HG03064 (cell line): ENCODE measurements around the gene KRTAP10-1.
"Not testable (repeated sequence)": the region's sequence is repeated elsewhere in the genome, so short reads cannot be mapped to it uniquely, and the experiment has no call there.

Source experiments
- ATAC-seq: cut with Tn5 transposase; IDR thresholded peaks from one replicate; pipeline ENCODE4 v1.9.1; 2021; ENCODE audit warnings: low read depth; ENCODE audit not compliant: unreplicated experiment

The KRTAP10-1 gene

DNA sequence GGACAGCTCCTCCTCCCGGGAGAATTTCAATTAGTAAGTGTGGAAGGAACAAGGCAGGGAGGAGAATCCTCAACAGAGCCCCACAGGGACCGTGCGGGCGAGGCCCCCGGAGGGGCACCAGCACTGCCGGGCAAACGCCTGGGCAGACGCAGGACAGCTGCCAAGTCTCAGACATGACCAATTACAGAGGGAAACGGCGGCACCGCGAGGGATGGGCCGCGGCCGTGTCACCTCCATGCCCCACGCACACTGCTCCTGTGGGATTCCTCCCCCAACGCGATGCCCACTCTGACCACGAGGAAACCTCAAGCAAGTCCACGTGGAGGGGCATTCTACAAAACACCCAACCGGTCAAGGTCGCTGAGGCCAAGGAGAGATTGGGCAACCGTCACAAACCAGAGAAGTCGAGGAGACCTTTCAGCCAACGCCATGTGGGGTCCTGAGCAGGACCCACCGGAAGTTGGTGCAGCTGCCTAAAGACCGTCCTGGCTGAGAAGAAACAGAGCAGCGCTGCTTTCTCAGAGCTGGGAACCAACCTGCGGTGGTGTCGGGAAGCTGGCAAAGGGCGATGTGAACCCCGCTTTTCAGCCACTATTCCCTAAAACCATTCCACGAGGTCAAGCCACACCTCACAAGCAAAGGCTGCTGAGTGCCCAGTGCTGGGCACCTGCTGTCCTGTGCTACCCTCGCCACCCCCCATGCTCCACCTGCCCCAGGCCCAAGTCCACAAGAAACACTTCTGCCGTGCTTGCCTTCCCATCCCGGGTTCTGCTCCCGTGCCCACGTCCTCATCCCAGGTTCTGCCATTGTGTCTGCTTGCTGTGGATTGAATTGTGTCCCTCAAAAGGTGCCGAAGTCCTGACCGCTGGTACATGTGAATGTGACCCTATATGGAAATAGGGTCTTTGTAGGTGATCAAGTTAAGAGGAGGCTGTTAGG is 32.1 kb upstream of the KRTAP10-1 start:
- no peak for ATAC-seq

DNA sequence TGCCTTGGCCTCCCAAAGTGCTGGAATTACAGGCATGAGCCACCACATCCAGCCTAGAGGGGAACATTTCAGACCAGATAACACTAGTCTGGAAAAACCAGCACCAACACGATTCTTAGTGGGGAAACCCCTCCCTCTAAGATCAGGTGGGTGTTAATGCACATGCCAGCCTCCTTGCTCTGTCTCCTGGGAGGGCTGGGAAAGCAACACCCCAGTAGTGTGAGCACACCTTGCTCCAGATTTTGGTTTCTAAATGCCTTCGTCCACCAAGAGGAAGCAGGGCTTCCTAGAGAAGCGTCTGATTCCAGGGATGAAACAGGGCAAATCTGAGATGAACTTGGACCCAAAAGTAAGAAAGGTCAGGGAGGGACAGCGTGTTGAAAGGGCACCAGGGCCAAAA is 31.3 kb upstream of the KRTAP10-1 start:
- no peak for ATAC-seq

DNA sequence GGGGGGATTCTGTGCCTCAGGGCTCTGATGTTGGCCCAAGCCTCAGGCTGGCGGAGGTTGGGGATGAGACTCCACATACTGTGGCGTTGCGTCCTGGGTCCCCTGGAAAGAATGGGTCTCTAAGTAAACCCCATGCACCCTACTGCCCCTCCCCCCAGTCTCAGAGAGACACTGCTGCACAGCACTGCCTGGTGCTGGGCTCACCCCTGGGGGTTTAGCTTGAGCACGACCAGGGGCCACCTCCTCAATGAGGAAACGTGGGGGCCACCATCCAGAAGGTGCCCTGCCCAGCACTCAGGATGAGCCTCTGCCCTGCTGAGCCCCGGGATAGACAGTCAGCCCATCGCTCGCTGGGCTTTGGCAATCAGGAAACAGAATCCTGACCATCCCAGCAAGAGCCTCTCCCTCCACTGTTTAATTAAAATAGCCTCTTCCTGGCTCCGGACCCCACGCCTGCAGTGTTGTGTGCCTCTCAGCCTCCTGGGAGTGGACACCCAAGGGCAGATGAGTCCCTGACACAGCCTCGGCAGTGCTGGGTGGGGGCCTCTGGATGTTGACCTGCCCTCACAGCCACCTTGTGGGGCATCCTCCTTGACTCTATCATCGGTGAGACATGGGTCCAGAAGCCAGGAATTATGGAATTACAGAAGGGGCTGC is 30.0 kb upstream of the KRTAP10-1 start:
- no peak for ATAC-seq

DNA sequence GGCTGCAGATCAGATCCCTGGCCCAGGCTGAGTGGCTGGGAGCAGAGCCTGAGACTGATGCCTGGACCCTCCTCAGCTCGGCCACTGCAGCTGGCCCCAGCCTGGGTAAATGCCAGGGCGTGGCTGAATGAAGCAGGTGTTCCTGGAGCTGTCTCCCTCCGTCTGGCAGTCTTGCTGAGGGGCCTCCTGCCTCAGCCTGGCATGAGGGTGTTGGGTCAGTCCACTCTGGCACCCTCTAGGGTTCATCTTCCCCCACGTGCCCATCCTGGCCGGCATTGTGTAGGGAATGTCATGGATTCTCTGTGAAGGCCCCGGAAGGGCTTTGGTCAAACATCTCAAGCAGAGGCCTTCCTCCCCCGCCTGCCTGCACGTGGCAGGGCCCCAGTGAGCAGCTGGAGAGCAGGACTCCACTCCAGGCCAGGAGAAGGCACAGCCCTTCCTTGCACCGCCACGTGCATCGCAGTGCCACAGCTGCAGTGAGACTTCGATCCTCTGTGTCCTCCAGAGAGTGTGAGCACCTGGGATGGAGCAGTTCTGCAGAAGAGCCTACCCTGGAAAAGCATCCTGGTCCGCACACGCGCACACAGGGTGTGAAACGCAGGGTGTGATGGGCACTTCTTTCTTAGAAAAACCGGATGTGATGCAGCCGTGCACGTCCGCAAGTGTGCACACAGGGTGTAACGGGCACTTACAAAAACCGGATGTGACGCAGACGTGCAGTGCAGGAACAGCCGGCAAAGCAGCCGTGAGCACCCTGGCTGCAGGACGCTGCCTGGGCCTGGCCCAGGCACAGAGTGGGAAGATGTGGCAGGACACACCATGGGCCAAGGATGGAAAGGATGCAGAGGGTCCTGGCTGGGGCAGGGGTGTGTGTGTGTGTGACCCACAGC is 28.9 kb upstream of the KRTAP10-1 start:
- ATAC-seq: no peak

DNA sequence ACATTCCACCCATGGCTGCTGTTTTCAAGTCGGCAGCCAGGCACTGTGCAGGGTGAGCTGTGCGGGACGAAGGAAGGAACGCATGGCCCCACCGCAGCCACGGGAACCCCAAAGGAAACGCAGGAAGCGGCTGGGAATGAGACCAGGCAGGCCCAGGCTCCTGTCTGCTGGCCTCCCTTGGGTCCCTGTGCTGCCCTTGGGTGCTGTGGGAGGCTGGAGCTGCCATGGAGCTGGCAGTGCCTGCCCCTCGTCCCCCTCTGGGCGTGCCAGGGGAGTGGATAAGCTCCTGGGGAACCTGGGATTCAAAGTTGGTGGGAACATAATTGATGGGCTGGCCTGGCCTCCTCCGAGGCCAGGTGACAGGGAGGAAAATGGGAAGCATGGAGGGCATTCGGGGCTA is 28.3 kb upstream of the KRTAP10-1 start:
- no peak for ATAC-seq

DNA sequence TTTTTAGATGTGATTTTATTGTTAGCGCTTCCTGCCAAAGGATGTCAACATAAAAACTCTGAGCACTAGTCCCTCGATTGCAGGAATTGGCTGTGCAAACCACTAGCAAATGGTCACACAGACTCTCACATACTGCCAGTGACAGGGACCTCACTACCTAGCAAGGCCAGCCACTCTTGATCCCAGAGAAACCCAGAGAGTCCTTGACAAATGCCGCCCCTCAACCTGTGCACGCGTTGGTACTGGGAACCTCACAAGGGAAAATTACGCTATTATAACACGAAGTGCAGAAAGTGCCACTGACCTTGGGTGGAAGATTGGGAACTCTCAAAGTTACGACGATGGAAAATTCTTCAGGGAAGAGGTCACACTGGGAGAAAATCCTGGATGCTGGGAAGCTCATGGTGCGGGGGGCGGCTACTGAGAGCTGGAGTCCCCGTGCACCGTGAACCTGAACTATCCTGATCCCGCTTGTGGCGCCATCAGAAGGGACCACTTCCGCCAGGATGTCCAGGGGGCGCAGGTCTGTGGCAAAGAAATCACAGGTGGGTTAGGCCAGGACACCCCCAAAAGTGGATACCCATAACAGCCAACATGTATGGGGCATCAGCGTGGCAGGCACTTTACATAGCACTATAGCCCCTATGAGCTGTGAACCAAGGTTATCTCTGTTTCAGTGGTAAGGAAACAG is 27.6 kb upstream of the KRTAP10-1 start:
- ATAC-seq: no peak

DNA sequence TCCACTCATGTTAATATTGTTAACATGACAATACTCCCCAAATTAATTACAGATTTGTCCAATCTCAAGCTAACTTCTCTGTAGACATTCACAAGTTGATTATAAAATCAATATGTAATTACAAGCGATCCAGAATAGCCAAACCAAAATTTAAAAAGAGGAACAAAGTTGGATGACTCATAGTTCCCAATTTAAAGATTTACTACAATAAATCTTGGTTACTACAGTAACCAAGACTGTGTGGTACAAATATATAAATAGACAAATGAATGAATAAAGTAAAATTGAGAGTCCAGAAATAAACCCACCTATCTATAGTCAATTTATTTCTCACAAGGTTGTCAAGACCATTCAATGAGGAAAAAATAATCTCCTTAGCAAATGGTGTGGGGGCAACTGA is 26.4 kb upstream of the KRTAP10-1 start:
- ATAC-seq: no peak

DNA sequence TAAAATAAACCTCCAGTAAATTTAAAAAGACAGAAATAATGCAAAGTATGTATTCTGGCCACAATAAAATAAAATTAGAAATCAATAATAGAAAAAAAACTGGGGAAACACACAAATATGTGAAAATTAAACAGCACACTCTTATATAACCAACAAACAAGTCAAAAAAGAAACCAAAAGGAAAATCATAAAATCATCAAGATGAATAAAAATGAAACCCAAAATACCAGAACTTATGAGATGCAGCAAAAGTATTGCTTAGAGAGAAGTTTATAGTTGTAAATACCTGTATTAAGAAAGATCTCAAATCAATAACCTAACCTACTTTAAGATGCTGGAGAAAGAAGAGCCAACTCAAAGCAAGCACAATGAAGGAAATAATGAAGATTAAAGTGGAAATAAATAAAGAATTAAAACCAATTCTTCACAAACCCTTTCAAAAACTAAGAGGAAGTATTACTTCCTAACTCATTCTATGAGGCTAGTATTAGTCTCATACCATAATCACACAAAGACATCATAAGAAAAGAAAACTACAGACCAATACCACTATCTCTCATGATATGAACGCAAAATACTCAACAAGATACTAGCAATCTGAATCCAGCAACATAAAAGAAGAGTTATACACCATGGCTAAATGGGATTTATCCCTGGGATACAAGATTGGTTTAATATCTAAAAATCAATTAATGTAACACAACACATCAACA is 25.0 kb upstream of the KRTAP10-1 start:
- ATAC-seq: no peak

DNA sequence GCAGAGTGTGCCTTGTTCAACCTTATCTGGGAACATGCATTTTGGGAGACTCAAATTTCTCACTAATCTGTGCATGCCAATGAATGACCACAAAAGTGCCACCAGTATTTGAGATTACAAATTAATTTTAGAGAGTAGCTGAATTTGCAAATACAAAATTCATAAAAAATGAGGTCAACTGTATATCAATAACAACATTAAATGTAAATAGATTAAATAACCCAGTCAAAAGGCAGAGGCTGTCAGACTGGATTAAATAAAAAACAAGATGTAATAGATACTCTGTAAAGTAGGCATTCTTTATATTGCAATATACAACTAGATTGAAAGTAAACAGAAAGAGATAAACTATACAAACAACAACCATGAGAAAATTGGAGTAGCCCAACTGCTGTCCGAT is 24.1 kb upstream of the KRTAP10-1 start:
- ATAC-seq: no peak

DNA sequence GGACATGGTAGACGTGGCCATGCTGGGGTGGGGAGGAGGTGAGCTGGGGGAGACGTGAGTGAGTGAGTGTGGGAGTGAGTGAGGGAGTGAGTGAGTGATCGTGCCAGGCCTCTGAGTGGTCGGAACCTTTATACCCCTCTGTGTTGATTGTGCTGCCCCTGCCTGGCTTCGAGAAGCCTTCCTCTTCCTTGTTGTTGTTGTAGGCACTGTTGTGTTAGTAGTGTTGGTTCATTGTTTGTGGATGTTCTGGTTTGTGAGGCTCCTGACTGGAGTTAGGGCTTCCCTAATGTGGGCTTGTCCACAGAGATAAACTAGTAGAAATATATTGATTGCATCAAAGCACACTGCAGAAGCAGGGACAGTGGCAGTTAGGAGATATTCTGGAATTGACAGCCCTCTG is 18.7 kb upstream of the KRTAP10-1 start, which contains the start of gene KRTAP10-3:
Gene KRTAP10-3 (minus strand): TSS at position 101 of the 400 bp plus-strand sequence. CDS start 80 bp downstream, at position 21.
- ATAC-seq: no peak

DNA sequence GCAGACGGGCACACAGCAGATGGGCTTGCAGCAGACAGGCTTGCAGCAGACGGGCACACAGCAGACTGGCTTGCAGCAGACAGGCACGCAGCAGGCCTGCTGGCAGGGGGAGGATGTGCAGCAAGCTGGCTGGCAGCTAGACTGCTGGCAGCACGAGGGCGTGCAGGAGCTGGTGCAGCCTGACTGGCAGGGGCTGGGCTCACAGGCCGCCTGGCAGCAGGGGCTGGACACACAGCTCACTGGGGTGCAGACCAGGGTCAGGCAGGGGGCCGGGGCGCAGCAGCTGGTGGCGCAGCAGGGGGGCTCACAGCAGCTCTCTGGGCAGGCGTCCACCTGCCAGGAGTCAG is 18.3 kb upstream of the KRTAP10-1 start:
- not testable (repeated sequence) for ATAC-seq

DNA sequence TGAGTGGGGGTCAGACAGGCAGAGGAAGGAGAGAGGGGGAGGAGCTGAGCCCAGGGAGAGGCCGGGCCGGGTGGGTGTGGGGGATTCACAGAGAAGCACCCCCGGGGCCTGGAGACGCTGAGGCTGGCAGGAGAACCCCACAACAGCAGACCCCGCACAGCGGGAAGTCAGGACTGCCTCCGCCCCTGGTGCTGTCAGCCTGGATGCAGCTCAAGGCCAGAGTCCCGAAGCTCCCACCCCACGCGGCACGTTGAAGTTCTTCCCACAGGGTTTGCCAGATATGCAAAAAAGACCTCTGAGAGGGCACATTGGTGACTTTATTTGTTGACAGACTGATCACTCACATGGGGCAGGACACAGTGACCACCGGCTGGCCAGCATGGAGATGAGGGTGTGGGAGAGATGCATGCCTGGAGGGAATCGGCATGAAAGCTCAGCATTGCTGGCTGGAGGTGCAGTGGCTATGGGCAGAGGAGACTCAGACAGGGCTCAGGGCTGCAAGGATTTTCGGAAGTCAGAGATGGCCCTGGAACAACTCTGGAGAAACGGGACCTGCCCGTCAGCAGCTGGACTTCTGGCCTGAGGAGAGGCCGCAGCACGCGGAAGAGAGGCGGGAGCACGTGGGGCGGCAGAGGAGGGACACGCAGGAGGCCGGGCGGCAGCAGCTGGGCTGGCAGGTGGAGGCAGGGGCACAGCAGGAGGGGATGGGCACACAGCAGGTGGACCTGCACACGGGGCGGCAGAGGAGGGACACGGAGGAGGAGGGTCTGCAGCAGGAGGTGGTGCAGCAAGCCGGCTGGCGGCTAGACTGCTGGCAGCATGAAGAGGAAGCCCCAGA is 17.7 kb upstream of the KRTAP10-1 start:
- ATAC-seq: no peak

DNA sequence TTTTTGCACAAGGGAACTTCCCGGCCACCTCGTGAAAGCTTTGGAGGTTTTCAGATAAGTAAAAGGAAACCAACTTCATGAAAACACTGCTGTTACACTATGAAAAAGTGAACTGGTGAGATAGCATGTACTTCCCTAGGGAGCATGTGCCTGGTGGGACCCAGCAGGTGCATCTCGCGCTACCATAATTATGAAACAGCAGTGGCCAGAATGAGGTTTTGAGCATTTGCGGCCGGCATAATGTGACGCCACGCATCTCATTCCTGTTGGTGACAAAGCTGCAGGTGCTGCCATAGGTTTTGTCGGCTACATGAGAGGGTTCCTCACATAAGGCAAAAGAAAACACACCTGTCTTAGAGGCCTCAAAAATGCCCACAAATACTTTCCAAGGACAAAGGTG is 16.9 kb upstream of the KRTAP10-1 start:
- ATAC-seq: no peak

DNA sequence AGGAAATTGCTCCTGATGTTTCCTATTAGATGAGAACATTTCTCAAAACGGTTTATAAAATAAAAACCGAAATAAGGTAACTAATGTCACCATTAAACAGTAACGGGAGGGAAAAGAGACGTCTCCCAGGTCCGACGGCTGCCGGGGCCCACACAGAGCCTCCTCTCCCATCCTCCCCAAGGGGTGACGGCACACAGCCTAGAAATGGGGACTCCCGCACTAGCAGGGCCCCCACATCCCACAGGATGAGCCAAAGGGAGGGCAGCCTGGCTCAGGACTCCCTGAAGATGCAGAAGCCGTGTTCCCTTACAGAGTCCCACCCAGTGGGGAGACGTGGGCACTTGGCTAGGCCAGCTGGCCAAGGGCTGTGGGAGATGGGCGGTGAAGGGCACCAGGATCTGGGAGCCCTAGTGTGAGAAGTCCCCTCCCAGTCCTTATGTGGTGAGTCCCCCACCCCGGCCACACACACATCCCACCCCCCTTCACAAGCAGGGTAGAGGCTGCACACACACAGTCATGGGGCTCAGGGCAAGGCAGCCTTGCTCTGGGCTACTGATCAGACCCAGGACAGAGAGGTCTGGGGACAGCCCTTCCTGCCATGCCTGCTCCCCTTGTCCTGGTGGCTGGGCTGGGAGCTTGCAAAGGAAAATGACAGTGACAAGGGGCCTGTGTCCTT is 15.3 kb upstream of the KRTAP10-1 start:
- no peak for ATAC-seq

DNA sequence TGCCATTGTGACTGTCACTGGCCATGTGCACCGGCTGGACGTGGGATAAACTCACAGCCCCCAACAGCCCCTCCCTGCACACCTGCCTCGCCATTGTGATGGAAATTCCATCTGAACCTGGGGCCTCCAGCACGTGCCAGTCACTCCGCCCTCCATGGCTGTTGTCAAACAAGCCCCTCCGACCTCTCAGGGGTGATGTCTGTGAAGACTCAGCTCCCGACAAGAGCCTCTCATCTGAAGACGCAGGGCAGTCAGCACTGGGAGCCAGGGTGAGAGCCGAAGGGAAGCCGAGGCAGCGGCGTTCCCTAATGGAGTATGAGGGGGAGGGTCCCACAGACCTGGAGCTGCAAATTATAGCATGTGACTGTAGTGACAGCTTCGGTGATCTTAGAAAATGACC is 12.7 kb upstream of the KRTAP10-1 start:
- no peak for ATAC-seq

DNA sequence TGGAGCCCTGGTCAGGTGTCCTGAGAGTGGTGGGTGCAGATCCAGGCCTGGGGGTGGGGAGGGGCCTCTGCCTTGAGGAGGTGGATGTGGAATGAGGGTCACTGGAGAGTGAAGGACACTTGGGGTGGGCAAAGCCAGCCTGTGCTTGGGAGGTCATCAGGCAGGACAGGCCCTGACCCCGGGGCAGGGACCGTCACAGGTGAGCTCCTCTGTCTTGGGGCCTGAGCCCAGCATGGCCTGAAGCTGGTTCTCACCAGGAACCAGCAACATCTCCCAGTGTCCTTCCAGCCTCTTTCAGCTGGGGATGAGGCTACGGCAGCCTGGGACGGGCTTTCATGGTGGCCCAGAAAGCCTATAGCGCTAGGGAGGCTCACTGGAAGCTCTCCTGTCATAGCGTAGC is 12.1 kb upstream of the KRTAP10-1 start:
- no peak for ATAC-seq

DNA sequence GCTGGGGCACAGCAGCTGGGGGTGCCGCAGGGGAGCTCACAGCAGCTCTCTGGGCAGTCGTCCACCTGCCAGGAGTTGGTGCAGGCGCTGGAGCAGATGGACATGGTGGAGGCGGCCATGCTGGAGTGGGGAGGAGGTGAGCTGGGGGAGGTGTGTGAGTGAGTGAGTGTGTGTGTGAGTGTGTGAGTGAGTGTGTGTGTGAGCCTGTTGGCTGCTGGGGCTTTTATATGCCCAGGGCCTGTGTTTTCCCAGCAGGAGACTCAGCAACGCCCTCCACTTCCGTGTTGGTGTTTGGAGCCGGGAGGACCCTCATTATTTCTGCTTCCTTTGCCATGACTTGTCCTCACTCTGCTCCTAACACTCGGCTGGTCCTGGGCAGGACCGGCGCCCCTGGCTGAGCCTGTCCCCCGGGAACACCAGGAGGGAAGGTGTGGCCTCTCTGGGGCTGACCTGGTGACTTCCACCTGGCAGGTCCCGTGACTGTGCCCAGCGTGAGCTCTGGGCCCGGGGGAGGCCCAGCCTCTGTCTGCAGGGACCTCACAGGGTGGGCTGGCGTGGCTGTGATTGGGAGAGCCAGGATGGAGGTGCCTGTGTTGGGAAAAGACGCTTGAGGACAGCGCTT is 11.5 kb upstream of the KRTAP10-1 start, which contains the start of gene KRTAP10-2:
Gene KRTAP10-2 (minus strand): TSS at position 166 of the 622 bp plus-strand sequence. CDS start 47 bp downstream, at position 119.
- ATAC-seq: no peak

DNA sequence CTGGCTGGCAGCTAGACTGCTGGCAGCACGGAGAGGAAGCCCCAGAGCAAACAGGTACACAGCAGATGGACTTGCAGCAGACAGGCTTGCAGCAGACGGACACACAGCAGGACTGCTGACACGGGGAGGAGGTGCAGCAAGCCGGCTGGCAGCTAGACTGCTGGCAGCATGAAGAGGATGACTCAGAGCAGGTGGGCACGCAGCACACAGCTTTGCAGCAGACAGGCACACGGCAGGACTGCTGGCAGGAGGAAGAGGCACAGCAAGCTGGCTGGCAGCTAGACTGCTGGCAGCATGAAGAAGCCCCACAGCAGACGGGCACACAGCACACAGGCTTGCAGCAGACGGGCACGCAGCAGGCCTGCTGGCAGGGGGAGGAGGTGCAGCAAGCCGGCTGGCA is 10.8 kb upstream of the KRTAP10-1 start:
- no peak for ATAC-seq
